Measurements from ENCODE around the gene CIT. TPM values are rescaled to one million over a fixed set of nuclear protein-coding genes. Genes with fewer than 3 reads are reported as not detected.

CIT gene
- total RNA-seq, 1 experiment from 2014 or later: 67.9 TPM

DNA sequence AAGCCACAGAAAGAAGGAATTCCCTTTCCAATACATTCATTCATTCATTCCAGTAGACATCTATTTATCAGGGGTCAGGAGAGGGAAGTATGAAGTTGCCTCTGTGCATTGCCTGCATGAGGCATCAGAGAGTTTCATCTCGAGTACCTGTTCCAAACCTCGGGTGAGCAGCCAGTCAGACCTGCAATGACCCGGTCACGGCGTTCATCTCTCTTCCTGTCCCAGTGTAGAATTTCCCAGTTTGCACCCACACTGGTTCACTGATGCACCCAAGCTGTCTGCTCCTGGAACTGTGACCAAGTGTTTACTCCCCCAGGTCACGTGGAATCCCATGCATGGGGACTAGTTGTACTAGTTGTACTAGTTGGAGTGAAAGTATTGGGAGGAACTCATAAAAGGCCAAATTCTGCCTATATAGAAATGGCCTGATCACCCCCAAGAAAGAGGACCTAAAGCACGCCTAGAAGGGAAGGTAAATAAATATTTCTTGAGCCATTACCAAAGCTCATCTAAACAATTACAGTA is 231.5 kb downstream of the CIT start:
- no peak for ATAC-seq
- BruUV-seq (replicated peaks): no TSS peak
- intact Hi-C loops (cut with micrococcal nuclease; ENCODE audit: unreplicated experiment): no loop called here
- H3K4me1 ChIP-seq (ENCODE audit: control insufficient read depth, insufficient read depth, low read length): no peaks in the 10 kb centered on the region
- H3K27me3 ChIP-seq (ENCODE audit: control insufficient read depth, insufficient read depth, low read length): no peaks in the 10 kb centered on the region; the same call in 1 of the 2 replicates
- in situ Hi-C loops (cut with HindIII; ENCODE audit: low pct_unique_long_range_greater_than_20kb, low sequenced_read_pairs): no loop called here
- no peak overlapping the region for H3K4me3 ChIP-seq (ENCODE audit: low read depth in 2 of 2, low read length in 2 of 2)
- H3K36me3 ChIP-seq (ENCODE audit: control insufficient read depth, insufficient read depth, low read length): no peaks in the 10 kb centered on the region
- DNase-seq (ENCODE audit: low read depth, low spot score): no peak
- H3K27ac ChIP-seq (ENCODE audit: low read length): no peak overlapping the region
- POLR2A ChIA-PET: no interaction called here
- H3K9me3 ChIP-seq (ENCODE audit: control insufficient read depth, insufficient read depth, low read depth, low read length): no peaks in the 10 kb centered on the region
- no peak for TF ChIP-seq POLR2AphosphoS5 (IDR thresholded peaks at IDR 0.05; ENCODE audit: low read depth, low read length)
- TF ChIP-seq, protein P1, sequence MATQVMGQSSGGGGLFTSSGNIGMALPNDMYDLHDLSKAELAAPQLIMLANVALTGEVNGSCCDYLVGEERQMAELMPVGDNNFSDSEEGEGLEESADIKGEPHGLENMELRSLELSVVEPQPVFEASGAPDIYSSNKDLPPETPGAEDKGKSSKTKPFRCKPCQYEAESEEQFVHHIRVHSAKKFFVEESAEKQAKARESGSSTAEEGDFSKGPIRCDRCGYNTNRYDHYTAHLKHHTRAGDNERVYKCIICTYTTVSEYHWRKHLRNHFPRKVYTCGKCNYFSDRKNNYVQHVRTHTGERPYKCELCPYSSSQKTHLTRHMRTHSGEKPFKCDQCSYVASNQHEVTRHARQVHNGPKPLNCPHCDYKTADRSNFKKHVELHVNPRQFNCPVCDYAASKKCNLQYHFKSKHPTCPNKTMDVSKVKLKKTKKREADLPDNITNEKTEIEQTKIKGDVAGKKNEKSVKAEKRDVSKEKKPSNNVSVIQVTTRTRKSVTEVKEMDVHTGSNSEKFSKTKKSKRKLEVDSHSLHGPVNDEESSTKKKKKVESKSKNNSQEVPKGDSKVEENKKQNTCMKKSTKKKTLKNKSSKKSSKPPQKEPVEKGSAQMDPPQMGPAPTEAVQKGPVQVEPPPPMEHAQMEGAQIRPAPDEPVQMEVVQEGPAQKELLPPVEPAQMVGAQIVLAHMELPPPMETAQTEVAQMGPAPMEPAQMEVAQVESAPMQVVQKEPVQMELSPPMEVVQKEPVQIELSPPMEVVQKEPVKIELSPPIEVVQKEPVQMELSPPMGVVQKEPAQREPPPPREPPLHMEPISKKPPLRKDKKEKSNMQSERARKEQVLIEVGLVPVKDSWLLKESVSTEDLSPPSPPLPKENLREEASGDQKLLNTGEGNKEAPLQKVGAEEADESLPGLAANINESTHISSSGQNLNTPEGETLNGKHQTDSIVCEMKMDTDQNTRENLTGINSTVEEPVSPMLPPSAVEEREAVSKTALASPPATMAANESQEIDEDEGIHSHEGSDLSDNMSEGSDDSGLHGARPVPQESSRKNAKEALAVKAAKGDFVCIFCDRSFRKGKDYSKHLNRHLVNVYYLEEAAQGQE (IDR thresholded peaks at IDR 0.05; ENCODE audit: insufficient read depth in 1 of 2, low read depth in 2 of 2, low read length in 1 of 2): no peak
- TF ChIP-seq SIN3A (IDR thresholded peaks at IDR 0.05; ENCODE audit: borderline replicate concordance, insufficient read depth, low read depth, low read length): no peak
- no peak for TF ChIP-seq TCF7L2 (IDR thresholded peaks at IDR 0.05; ENCODE audit: low read depth, low read length)
- TF ChIP-seq, protein P2, sequence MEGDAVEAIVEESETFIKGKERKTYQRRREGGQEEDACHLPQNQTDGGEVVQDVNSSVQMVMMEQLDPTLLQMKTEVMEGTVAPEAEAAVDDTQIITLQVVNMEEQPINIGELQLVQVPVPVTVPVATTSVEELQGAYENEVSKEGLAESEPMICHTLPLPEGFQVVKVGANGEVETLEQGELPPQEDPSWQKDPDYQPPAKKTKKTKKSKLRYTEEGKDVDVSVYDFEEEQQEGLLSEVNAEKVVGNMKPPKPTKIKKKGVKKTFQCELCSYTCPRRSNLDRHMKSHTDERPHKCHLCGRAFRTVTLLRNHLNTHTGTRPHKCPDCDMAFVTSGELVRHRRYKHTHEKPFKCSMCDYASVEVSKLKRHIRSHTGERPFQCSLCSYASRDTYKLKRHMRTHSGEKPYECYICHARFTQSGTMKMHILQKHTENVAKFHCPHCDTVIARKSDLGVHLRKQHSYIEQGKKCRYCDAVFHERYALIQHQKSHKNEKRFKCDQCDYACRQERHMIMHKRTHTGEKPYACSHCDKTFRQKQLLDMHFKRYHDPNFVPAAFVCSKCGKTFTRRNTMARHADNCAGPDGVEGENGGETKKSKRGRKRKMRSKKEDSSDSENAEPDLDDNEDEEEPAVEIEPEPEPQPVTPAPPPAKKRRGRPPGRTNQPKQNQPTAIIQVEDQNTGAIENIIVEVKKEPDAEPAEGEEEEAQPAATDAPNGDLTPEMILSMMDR (IDR thresholded peaks at IDR 0.05): no peak
- CTCF ChIA-PET: interaction anchor here (1.1 kb wide), 1 partner anchor 201 kb away, joined by 3 read pairs; no protein-coding TSS in a partner anchor

DNA sequence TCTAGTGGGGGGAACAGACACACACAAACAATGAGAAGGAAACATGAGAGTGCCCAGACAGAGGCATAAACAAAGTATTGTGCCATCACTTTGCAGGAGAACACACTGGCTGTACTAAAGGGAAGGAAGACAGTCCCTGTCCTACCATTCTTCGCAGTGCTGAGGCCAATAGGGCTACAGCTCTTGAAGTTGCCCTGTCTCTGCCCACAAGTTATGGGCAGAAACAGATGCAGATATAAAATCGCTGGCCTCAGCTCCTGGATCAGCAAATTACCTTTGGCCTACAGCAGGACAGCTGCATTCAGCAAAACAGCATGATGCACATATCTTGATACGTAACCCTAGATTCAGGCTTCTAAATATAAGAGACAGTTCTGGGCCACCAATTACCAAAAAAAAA is 232.2 kb downstream of the CIT start:
- no peaks in the 10 kb centered on the region for H3K9me3 ChIP-seq (ENCODE audit: control insufficient read depth, insufficient read depth, low read depth, low read length)
- H3K36me3 ChIP-seq (ENCODE audit: control insufficient read depth, insufficient read depth, low read length): no peaks in the 10 kb centered on the region
- H3K27me3 ChIP-seq (ENCODE audit: control insufficient read depth, insufficient read depth, low read length): no peaks in the 10 kb centered on the region; the same call in 1 of the 2 replicates
- H3K4me1 ChIP-seq (ENCODE audit: control insufficient read depth, insufficient read depth, low read length): no peaks in the 10 kb centered on the region
- no TSS peak for BruUV-seq (replicated peaks)
- intact Hi-C loops (cut with micrococcal nuclease; ENCODE audit: unreplicated experiment) (no loop called here), in situ Hi-C loops (cut with HindIII; ENCODE audit: low pct_unique_long_range_greater_than_20kb, low sequenced_read_pairs) (no loop called here)
- ATAC-seq (no peak), DNase-seq (ENCODE audit: low read depth, low spot score) (no peak)
- POLR2A ChIA-PET: no interaction called here
- CTCF ChIA-PET: no interaction called here
- TF ChIP-seq POLR2AphosphoS5 (IDR thresholded peaks at IDR 0.05; ENCODE audit: low read depth, low read length) (no peak), SIN3A (IDR thresholded peaks at IDR 0.05; ENCODE audit: borderline replicate concordance, insufficient read depth, low read depth, low read length) (no peak), TCF7L2 (IDR thresholded peaks at IDR 0.05; ENCODE audit: low read depth, low read length) (no peak)
- TF ChIP-seq, protein P1 (IDR thresholded peaks at IDR 0.05; ENCODE audit: insufficient read depth in 1 of 2, low read depth in 2 of 2, low read length in 1 of 2): no peak
- TF ChIP-seq, protein P2 (IDR thresholded peaks at IDR 0.05): no peak
- H3K4me3 ChIP-seq (ENCODE audit: low read depth in 2 of 2, low read length in 2 of 2): no peak overlapping the region
- H3K27ac ChIP-seq (ENCODE audit: low read length): no peak overlapping the region
